Activated B cell treated with CpG ODN at 0.5 μM for 24 hours (primary cell): ENCODE results near the gene VAMP4. TPM values are rescaled to one million over a fixed set of nuclear protein-coding genes. Genes with fewer than 3 reads are reported as not detected.
"Not testable (repeated sequence)": the region's sequence is repeated elsewhere in the genome, so short reads cannot be mapped to it uniquely, and the experiment has no call there.

Source experiments
- ATAC-seq: fragments of 200-7000 bp; cut with Tn5 transposase; one replicate; pipeline ENCODE4 v1.10.0; 2021; ENCODE audit warnings: low read depth, mild to moderate bottlenecking, moderate library complexity
- CTCF ChIA-PET: fragments of 350-600 bp; sonication (Branson Sonifier 250); formaldehyde crosslinking; loops from one replicate; lab custom pipeline; 2021; ENCODE audit warnings: antibody characterized with exemption; lab: Charles Lee
- POLR2A ChIA-PET: fragments of 350-600 bp; sonication (Branson Sonifier 250); formaldehyde crosslinking; loops from one replicate; lab custom pipeline; 2021; ENCODE audit warnings: antibody characterized with exemption; lab: Charles Lee
- DNase-seq: peaks from one replicate; pipeline ENCODE4 v3.0.0; 2022
- H3K27ac Mint-ChIP-seq: one replicate; pipeline ENCODE4 v1.8.0; 2020; ENCODE audit warnings: mixed read lengths
- H3K27me3 Mint-ChIP-seq: one replicate; pipeline ENCODE4 v1.8.0; 2021; ENCODE audit warnings: mixed read lengths
- H3K36me3 Mint-ChIP-seq: one replicate; pipeline ENCODE4 v1.8.0; 2021; ENCODE audit warnings: low read depth, mixed read lengths
- H3K4me1 Mint-ChIP-seq: one replicate; pipeline ENCODE4 v1.8.0; 2021; ENCODE audit warnings: mixed read lengths
- H3K4me3 Mint-ChIP-seq: one replicate; pipeline ENCODE4 v1.8.0; 2020; ENCODE audit warnings: mild to moderate bottlenecking, mixed read lengths
- H3K9me3 Mint-ChIP-seq: one replicate; pipeline ENCODE4 v1.8.0; 2020; ENCODE audit warnings: mixed read lengths
- CTCF ChIP-seq: fragments of 200-600 bp; IDR thresholded peaks from one replicate; pipeline ENCODE4 v1.8.0; 2022; ENCODE audit warnings: antibody characterized with exemption, mild to moderate bottlenecking
- intact Hi-C: fragments of 100-400 bp; cut with micrococcal nuclease; formaldehyde crosslinking; loops from one replicate; pipeline ENCODE4 v1.15.1; 2024
- total RNA-seq: library from RNA; stranded (reverse); gene quantifications from 2 replicates; pipeline ENCODE4 v1.2.3, GENCODE V29; 2022

The VAMP4 gene
- total RNA-seq, 1 donor from 2014 or later: 10.5 TPM

GRCh38 chr1:171727778-171728177 lies 14.1 kb downstream of the VAMP4 start:
- CTCF ChIA-PET: no interaction called here
- ATAC-seq: no peak

GRCh38 chr1:171723180-171723579 lies 18.7 kb downstream of the VAMP4 start:
- peaks cover 62% of the 10 kb centered on the region for H3K36me3 Mint-ChIP-seq
- H3K27ac Mint-ChIP-seq, DNase-seq, H3K9me3 Mint-ChIP-seq, intact Hi-C loops, ATAC-seq, H3K4me3 Mint-ChIP-seq, CTCF ChIA-PET, H3K4me1 Mint-ChIP-seq, POLR2A ChIA-PET, H3K27me3 Mint-ChIP-seq: not testable (repeated sequence)

More at GRCh38 chr1:171727778-171728177, 14.1 kb downstream of the VAMP4 start:
- H3K9me3 Mint-ChIP-seq: peaks cover 3% of the 10 kb centered on the region
- no peak for DNase-seq
- H3K36me3 Mint-ChIP-seq: peaks cover 60% of the 10 kb centered on the region
- H3K4me1 Mint-ChIP-seq: peaks cover 1% of the 10 kb centered on the region
- POLR2A ChIA-PET: no interaction called here
- no peaks in the 10 kb centered on the region for H3K27me3 Mint-ChIP-seq
- TF ChIP-seq CTCF: no peak
- intact Hi-C loops: no loop called here
- H3K4me3 Mint-ChIP-seq: no peak overlapping the region
- no peak overlapping the region for H3K27ac Mint-ChIP-seq

GRCh38 chr1:171718848-171719247 lies 23.0 kb downstream of the VAMP4 start:
- Mint-ChIP-seq H3K27ac (no peak overlapping the region), H3K27me3 (no peaks in the 10 kb centered on the region), H3K36me3 (peaks cover 59% of the 10 kb centered on the region), H3K4me3 (no peak overlapping the region), H3K4me1 (no peaks in the 10 kb centered on the region), H3K9me3 (peaks cover 5% of the 10 kb centered on the region)
- ATAC-seq (no peak), DNase-seq (no peak)
- no peak for TF ChIP-seq CTCF
- ChIA-PET CTCF (no interaction called here), POLR2A (interaction anchor here (0.6 kb wide), 1 partner anchor 21 kb away, joined by 3 read pairs; no protein-coding TSS in a partner anchor)
- intact Hi-C loops: no loop called here

- Mint-ChIP-seq H3K36me3 (peaks cover 57% of the 10 kb centered on the region), H3K9me3 (peaks cover 2% of the 10 kb centered on the region), H3K4me1 (no peaks in the 10 kb centered on the region), H3K27ac (no peak overlapping the region), H3K4me3 (no peak overlapping the region), H3K27me3 (no peaks in the 10 kb centered on the region)
- DNase-seq (no peak), ATAC-seq (no peak)
- TF ChIP-seq CTCF: no peak
- CTCF ChIA-PET: interaction anchor here (0.5 kb wide), 1 partner anchor 406 kb away, joined by 4 read pairs; no protein-coding TSS in a partner anchor
- POLR2A ChIA-PET: no interaction called here
- intact Hi-C loops: no loop called here
These were observed 23.6 kb downstream of the VAMP4 start for GRCh38 chr1:171718216-171718615.

- ChIA-PET CTCF (no interaction called here), POLR2A (no interaction called here)
- H3K4me1 Mint-ChIP-seq: no peaks in the 10 kb centered on the region
- ATAC-seq: no peak
- H3K36me3 Mint-ChIP-seq: peaks cover 54% of the 10 kb centered on the region
- intact Hi-C loops: no loop called here
- no peak overlapping the region for H3K4me3 Mint-ChIP-seq
- TF ChIP-seq CTCF: no peak
- peaks cover 2% of the 10 kb centered on the region for H3K9me3 Mint-ChIP-seq
- no peaks in the 10 kb centered on the region for H3K27me3 Mint-ChIP-seq
- DNase-seq: no peak
- H3K27ac Mint-ChIP-seq: no peak overlapping the region
These were observed 24.7 kb downstream of the VAMP4 start for GRCh38 chr1:171717062-171717718.

- ChIA-PET POLR2A (no interaction called here), CTCF (no interaction called here)
- ATAC-seq (no peak), DNase-seq (no peak)
- Mint-ChIP-seq H3K9me3 (peaks cover 2% of the 10 kb centered on the region), H3K4me1 (no peaks in the 10 kb centered on the region), H3K27me3 (no peaks in the 10 kb centered on the region), H3K4me3 (no peak overlapping the region), H3K27ac (no peak overlapping the region), H3K36me3 (peaks cover 54% of the 10 kb centered on the region)
- TF ChIP-seq CTCF: no peak
- intact Hi-C loops: no loop called here
These were observed 25.2 kb downstream of the VAMP4 start for GRCh38 chr1:171716616-171717015.
